Epithelial cell of esophagus (primary cell): ENCODE measurements around the gene ZAP70.
"Not testable (repeated sequence)": the region's sequence is repeated elsewhere in the genome, so short reads cannot be mapped to it uniquely, and the experiment has no call there.

Experiments used
- DNase-seq: peaks from one replicate; pipeline ENCODE4 v3.0.0; 2010; ENCODE audit warnings: low read depth
- H3K4me3 ChIP-seq: 2 replicates; pipeline ENCODE4 v1.5.1; 2011; ENCODE audit warnings: mild to moderate bottlenecking, low read length, control low read depth
- CTCF ChIP-seq: IDR thresholded peaks from 2 replicates; pipeline ENCODE4 v1.5.1; 2011; ENCODE audit warnings: low read depth, mild to moderate bottlenecking, low read length, control low read depth, inconsistent platforms; ENCODE audit not compliant: insufficient read depth; ENCODE audit errors: missing control alignments

Gene ZAP70

GRCh38 chr2:97671526-97671925, 41.9 kb upstream of the ZAP70 start:
- no peak for DNase-seq
- no peak for TF ChIP-seq CTCF
- no peak overlapping the region for H3K4me3 ChIP-seq

- not testable (repeated sequence) for DNase-seq
Observed at GRCh38 chr2:97672606-97673140, 40.7 kb upstream of the ZAP70 start.

GRCh38 chr2:97673182-97673914, 40.0 kb upstream of the ZAP70 start:
- TF ChIP-seq CTCF, result no peak
- DNase-seq, result no peak
- H3K4me3 ChIP-seq, result no peak overlapping the region

More at GRCh38 chr2:97672606-97673140, 40.7 kb upstream of the ZAP70 start:
- H3K4me3 ChIP-seq, result not testable (repeated sequence)

- TF ChIP-seq CTCF, result no peak
- no peak for DNase-seq
- H3K4me3 ChIP-seq, result no peak overlapping the region
Observed at GRCh38 chr2:97673915-97674283, 39.5 kb upstream of the ZAP70 start.

- no peak for DNase-seq
- no peak overlapping the region for H3K4me3 ChIP-seq
- TF ChIP-seq CTCF, result no peak
Observed at GRCh38 chr2:97675430-97676113, 37.8 kb upstream of the ZAP70 start.

- no peak for DNase-seq
- H3K4me3 ChIP-seq, result no peak overlapping the region
- TF ChIP-seq CTCF, result no peak
Observed at GRCh38 chr2:97676620-97677019, 36.8 kb upstream of the ZAP70 start.

- no peak for DNase-seq
- TF ChIP-seq CTCF, result no peak
Observed at GRCh38 chr2:97677480-97677879, 35.9 kb upstream of the ZAP70 start.

More at GRCh38 chr2:97677480-97677879, 35.9 kb upstream of the ZAP70 start:
- no peak overlapping the region for H3K4me3 ChIP-seq
